MG63 (cell line): ENCODE results near the gene FANCC. TPM values are rescaled to one million over a fixed set of nuclear protein-coding genes. Genes with fewer than 3 reads are reported as not detected.
"Not testable (repeated sequence)": the region's sequence is repeated elsewhere in the genome, so short reads cannot be mapped to it uniquely, and the experiment has no call there.

Experiments used
- DNase-seq: peaks from one replicate; pipeline ENCODE4 v3.0.0-alpha.2; 2020
- H3K27me3 ChIP-seq: fragments of 250-450 bp; sonication (Bioruptor Pico); 2 replicates; pipeline ENCODE4 v1.5.1; 2020; ENCODE audit warnings: mild to moderate bottlenecking, moderate library complexity
- H3K36me3 ChIP-seq: fragments of 250-450 bp; sonication (Bioruptor Pico); 2 replicates; pipeline ENCODE4 v1.5.1; 2020; ENCODE audit warnings: mild to moderate bottlenecking, moderate library complexity
- H3K4me3 ChIP-seq: fragments of 250-450 bp; sonication (Bioruptor Pico); 2 replicates; pipeline ENCODE4 v1.5.1; 2020; ENCODE audit warnings: mild to moderate bottlenecking, moderate library complexity
- H3K9me3 ChIP-seq: fragments of 250-450 bp; sonication (Bioruptor Pico); 2 replicates; pipeline ENCODE4 v1.5.1; 2020; ENCODE audit warnings: mild to moderate bottlenecking, moderate library complexity
- total RNA-seq: library from RNA; depleted of rRNA; stranded (reverse); fragments of >200 nt; shearing (Covaris generic); gene quantifications from 2 replicates; pipeline ENCODE4 v1.2.3, GENCODE V29; 2014; ENCODE audit warnings: low replicate concordance

FANCC gene
- total RNA-seq, 1 experiment from 2014 or later, result 10.7 TPM

DNA sequence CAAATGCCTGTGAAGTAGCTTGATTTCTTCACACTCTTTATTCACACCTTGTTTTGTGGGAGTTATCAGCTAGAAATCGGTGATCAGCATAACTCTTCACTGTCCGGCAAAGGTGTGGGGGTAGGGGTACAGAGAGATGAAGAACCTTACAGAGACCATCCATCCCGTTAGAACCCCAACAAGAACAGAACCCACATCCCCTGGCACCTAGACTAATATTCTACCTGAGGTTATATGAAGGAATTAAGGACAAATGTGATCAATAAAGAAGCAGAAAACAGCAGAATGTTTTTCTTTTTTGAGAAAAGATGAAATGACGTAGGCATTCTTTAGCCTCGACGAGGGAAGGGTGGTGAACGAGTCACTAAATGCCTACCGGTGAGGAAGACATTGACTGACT, 44.7 kb downstream of the FANCC start:
- H3K9me3 ChIP-seq, result no peaks in the 10 kb centered on the region
- DNase-seq, result no peak
- no peaks in the 10 kb centered on the region for H3K27me3 ChIP-seq

DNA sequence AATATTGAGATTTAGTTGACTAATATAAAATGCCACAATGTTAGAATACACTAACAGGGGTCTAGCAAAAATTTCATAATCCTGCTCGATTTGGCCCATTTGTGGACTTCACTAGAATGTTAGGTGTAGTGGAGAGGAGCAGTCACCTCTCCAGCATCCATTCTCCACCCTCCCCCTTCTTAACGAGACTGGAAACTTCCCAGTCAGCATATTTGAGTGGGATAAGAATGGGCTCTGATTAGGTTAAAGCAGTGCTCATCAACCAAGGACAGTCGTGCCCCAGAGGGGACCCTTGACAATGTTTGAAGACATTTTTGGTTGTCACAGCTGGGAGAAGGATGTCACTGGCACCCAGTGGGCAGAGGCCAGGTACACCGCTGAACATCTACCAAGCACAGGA, 46.7 kb downstream of the FANCC start:
- DNase-seq, result no peak
- Histone ChIP-seq H3K36me3 (no peaks in the 10 kb centered on the region), H3K9me3 (no peaks in the 10 kb centered on the region), H3K4me3 (no peak overlapping the region), H3K27me3 (no peaks in the 10 kb centered on the region)

More for the DNA sequence above, 44.7 kb downstream of the FANCC start:
- H3K4me3 ChIP-seq, result no peak overlapping the region
- H3K36me3 ChIP-seq, result no peaks in the 10 kb centered on the region

DNA sequence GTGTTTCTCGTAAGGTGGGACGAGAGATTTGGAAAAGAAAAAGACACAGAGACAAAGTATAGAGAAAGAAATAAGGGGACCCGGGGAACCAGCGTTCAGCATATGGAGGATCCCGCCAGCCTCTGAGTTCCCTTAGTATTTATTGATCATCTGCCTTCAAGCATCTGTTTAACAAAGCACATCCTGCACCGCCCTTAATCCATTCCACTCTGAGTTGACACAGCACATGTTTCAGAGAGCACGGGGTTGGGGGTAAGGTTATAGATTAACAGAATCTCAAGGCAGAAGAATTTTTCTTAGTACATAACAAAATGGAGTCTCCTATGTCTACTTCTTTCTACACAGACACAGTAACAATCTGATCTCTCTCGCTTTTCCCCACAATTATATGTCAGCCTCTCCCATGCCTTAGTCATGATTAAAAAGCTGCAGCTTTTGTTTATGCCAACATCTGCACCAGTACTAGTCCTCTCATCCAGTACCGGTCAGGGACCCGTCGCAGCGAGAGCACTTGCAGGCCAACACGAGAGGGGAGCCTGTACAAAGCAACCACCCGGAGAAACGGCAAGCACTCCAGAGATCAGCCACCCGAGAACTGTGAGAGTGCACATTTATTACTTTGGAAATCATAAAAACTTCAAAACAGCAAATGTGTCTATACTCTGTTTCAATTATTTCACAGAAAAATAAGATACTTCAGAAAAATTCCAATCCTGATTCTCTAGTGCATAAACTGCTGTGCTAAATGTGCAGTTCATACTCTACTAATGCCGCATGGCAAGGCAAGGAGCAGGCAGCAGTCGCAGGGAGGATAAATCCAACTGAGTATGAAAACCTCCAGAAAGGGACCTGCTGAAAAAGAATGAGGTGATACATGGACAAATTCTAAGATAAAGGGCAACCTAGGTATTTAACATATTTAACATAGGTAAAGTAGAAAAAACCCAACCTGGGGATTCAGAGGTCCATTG, 47.4 kb downstream of the FANCC start:
- H3K36me3 ChIP-seq, DNase-seq, H3K4me3 ChIP-seq, H3K9me3 ChIP-seq, H3K27me3 ChIP-seq: not testable (repeated sequence)

DNA sequence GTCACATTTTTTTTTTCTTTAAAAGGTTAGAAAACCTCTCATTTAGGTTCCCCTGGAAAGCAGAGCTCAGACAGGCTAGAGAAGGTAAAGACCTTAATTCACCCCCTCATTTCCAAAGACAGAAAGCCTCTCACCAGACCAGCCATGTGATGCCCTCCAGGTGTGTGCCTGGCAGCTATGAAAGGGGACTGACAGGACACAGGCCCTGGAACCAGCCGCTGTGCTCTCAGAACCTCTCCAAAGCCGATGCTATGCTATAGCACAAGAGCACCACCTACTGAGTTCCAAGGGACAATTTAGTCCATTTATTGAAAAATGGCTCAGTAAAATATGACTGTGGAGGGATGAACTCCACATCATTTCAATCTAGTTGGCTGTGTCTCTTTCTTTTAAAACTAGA, 48.8 kb downstream of the FANCC start:
- Histone ChIP-seq H3K36me3 (no peaks in the 10 kb centered on the region), H3K27me3 (no peaks in the 10 kb centered on the region), H3K4me3 (no peak overlapping the region), H3K9me3 (no peaks in the 10 kb centered on the region)
- DNase-seq, result no peak

DNA sequence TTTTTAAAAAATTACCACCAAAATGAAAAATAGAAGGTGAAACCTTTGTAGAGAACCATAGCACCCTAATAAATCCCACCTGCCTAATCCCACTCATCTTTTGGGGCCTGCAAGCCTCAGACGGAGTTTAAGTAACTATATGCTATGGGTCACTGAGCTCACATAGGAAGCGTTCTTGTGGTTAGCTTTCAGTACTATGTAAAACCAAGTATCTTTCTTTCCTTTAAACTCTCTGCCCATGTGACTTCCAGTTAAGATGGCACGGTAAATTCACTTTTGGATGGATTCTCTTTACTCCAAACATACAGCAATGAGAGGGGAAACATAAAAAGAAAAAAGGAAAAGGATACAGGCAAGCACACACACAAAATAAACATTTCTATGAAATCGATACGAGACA, 50.9 kb downstream of the FANCC start:
- Histone ChIP-seq H3K27me3 (no peaks in the 10 kb centered on the region), H3K36me3 (no peaks in the 10 kb centered on the region)

DNA sequence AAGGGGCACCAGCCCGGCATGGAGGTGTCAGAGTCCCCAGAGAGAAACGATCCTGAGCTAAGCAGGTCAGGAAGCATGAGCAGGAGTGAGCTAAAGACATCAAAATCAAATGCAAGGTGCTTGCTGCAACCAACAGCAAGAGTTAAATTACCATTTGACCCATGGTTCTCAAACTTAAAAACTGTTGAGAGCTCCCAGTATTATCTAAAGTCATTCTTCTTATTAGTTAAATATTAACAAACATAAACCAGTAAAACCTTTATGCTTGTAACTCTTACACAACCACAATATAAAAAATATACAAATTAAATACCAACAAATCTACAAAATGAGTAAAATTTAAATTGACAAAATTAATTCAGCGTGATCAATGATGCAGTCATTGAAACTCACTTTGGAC, 51.5 kb downstream of the FANCC start:
- Histone ChIP-seq H3K9me3 (no peaks in the 10 kb centered on the region), H3K4me3 (no peak overlapping the region), H3K27me3 (no peaks in the 10 kb centered on the region), H3K36me3 (no peaks in the 10 kb centered on the region)
- DNase-seq, result no peak

More for the DNA sequence above, 50.9 kb downstream of the FANCC start:
- DNase-seq, result no peak
- Histone ChIP-seq H3K9me3 (no peaks in the 10 kb centered on the region), H3K4me3 (no peak overlapping the region)

DNA sequence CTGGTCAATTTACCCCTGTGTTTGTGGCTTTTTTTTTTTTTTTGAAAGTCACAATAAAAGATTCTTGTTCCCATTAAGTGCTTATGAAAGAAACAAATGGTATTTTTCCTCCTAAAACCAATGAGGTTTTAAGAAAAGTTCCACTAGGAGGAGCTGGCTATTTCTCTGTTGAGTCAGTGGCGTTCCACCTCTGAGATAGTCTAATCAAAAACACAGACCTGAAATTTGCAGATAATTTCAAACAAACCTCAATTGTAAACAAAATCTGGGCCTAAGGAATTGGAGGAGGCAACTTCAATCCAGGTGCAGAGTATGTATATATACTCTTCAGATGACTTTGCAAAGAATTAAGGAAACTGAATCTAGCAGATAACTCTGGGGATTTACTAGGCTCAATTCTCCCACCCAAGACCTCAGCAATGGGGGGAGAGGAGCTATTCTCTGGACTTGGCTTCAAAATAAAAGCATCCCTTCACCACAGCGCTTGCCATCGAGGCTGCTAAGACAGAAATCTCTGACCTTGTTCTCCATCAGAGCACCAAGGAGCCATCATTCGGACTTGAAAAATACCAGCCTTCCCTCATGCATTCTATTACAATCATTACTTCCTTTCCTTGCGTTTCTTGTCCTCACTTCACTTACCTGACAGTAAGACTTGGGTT, 52.4 kb downstream of the FANCC start:
- Histone ChIP-seq H3K4me3 (no peak overlapping the region), H3K36me3 (no peaks in the 10 kb centered on the region), H3K9me3 (no peaks in the 10 kb centered on the region), H3K27me3 (no peaks in the 10 kb centered on the region)
- DNase-seq, result no peak

DNA sequence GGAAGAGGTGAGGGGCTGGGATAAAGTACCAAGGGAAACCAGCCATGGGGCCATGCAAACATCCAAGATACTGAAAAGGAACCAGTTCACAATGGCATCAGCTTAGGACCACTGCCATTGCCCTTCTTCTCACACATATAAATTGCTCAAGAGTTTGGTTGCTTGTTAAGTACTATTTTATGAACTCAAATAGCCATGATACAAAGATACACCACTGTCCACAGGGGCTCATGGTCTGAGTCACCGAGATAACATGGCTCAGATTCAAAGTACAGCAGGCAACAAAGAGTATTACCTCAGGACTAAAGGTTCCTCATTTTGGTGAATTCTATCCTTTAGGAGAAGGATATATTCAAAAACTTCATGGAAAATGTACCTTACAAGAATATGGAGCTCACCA, 55.6 kb downstream of the FANCC start:
- Histone ChIP-seq H3K36me3 (no peaks in the 10 kb centered on the region), H3K27me3 (no peaks in the 10 kb centered on the region), H3K4me3 (no peak overlapping the region), H3K9me3 (no peaks in the 10 kb centered on the region; the same call in 1 of the 2 replicates)
- DNase-seq, result no peak

DNA sequence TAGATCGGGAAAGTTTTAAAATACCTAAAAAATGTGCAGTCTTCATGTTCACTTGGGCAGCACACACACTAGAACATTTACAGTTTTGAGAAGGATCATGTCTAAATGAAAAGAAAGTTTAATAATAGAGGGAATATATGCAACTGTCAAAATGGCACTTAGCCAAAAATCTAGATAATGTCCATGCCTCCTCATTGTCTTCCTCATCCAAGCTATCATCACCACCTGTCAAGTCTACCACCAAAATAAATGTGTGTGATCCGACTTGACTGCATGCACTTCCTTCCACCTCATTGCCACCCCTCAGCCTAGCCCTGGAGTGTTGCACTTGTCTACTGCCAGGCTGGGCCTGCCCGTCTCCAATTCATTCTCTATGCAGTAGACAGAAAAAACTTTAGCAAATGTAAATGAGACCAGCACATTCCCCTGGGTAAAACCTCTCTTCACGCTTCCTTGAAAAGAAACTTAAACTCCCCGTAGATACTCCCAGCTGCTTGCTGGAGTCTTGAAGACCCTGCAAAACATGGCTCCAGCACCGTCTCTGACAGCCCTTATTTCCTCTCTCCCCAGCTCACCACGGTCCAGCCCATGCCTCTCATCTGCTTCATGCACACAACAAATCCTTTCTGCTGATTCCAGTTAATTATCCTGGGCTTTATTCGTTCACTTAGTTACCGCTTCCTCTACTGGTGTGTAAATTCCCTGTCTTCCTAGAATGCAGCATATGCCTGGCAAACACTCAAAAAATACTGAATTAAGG, 66.9 kb downstream of the FANCC start:
- Histone ChIP-seq H3K27me3 (no peaks in the 10 kb centered on the region), H3K36me3 (peaks cover 4% of the 10 kb centered on the region), H3K4me3 (no peak overlapping the region), H3K9me3 (no peaks in the 10 kb centered on the region)
- no peak for DNase-seq

DNA sequence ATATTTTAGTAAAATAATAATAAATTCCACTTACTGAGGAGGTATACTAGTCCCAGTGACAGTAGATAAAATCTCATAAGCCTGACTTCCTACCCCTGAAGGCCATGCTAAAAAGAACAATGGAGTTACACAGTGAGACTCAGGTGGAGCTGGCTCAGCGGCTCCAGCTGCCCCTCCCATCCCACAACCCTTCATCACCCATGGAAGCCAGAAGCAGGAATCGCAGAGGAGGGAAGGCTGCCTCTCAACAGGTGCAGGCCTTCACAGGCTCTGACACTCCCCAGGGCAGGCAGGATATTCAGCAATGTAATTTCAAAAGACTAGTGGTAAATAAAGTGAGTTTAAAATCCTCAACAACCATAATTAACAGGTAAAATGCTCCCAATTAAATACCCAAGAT, 67.5 kb downstream of the FANCC start:
- Histone ChIP-seq H3K27me3 (no peaks in the 10 kb centered on the region), H3K36me3 (peaks cover 4% of the 10 kb centered on the region), H3K4me3 (no peak overlapping the region), H3K9me3 (no peaks in the 10 kb centered on the region)
- DNase-seq, result no peak

DNA sequence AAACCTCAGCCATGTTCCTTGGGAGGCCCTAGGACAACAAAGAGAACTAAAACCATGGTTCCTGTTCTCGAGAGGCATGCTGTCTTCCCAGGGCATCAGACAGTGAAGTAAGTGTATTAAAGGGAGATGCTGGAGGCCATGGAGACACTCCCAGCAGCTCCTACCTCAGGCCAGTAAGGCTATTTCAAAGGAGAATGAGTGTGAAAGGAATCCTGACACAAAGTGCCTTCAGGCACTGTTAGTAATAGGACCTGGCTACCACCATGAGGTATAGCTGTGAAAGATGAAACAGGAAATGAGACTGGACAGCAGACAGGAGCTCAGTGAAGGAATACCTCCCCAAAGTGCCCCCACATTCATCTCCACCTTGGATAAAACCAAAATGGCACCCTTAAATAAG, 71.0 kb downstream of the FANCC start:
- Histone ChIP-seq H3K4me3 (no peak overlapping the region), H3K27me3 (no peaks in the 10 kb centered on the region), H3K36me3 (peaks cover 4% of the 10 kb centered on the region), H3K9me3 (no peaks in the 10 kb centered on the region)
- DNase-seq, result no peak

DNA sequence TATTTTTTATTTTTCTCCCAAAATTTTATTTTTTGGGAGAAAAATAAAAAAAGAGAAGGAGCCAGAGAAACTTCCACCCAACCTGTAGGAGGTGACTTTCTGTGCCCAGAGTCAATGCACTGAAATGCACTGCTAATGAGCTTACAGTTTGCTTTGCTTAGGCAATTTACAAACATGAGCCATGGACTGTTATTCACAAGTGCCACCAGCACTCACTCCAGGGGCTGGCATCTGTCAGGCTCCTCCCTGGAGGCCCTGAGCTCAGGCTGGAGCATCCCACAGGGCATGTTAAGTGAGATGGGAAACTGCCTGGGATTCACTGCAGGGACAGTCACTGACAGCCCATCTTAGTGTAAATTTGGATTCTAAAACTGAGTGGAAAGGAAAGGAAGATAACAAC, 74.9 kb downstream of the FANCC start:
- no peaks in the 10 kb centered on the region for H3K27me3 ChIP-seq
- peaks cover 4% of the 10 kb centered on the region for H3K36me3 ChIP-seq
- no peak for DNase-seq
- no peaks in the 10 kb centered on the region for H3K9me3 ChIP-seq
- no peak overlapping the region for H3K4me3 ChIP-seq

DNA sequence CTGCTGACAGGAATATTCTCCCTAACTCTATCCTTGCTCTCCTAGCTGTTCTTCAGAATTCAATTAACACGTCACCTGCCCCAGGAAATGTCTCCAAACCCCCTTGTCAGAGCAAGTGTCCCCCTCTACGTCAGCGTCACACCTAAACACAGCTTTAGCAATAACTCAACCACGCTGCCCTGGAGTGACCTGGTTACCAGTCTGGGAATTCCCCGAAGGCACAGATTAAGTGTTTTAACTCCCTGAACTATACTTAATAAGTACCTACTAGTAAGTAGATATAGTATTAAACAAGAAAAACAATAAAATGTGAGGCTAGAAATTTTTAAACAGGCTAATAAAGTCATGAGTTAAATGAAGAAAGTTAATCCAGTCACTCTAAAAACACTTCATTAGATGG, 78.4 kb downstream of the FANCC start:
- Histone ChIP-seq H3K4me3 (no peak overlapping the region), H3K27me3 (no peaks in the 10 kb centered on the region), H3K9me3 (no peaks in the 10 kb centered on the region), H3K36me3 (no peaks in the 10 kb centered on the region)
- DNase-seq, result no peak

DNA sequence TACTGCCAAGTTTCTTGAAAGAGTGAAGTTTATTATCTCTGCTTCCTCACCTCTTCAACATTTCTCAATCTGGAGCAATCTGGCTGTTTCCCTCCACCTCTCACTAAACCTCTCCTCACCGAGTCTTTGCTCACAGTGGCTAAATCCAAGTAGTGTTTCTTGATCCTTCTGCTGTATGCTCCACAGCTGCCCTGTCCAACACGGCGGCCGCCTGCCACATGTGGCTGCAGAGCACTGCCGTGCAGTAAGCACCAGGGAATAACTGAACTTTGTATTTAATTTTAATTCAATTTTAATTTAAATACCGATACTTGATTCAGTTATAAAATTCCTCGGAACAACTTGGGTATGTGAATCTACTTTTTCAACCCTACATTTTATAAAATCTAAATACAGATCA, 80.2 kb downstream of the FANCC start:
- H3K4me3 ChIP-seq, result no peak overlapping the region
- no peaks in the 10 kb centered on the region for H3K36me3 ChIP-seq
- no peaks in the 10 kb centered on the region for H3K27me3 ChIP-seq
- DNase-seq, result no peak
- no peaks in the 10 kb centered on the region; the same call in 1 of the 2 replicates for H3K9me3 ChIP-seq

DNA sequence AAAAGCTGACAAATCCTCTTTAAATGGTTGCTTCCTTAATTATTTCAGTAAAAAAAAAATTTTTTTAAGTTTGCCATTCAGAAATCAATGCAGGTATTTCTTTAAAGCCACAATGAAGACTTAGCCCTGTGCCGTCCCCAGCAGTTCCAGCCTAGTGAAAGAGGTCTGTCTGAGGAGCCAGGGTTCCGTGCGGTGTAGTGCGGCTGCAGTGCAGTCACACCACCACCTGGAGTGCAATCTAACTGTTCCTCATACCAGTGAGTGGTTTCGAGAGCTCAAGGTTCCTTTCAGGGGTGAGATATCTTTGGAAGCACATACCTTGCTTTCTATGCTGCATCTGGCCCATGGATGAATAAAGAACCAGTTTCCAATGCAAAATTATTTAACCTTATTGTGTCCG, 87.5 kb downstream of the FANCC start:
- DNase-seq, result no peak
- Histone ChIP-seq H3K9me3 (peaks cover 2% of the 10 kb centered on the region; the same call in 1 of the 2 replicates), H3K4me3 (no peak overlapping the region), H3K36me3 (peaks cover 3% of the 10 kb centered on the region), H3K27me3 (no peaks in the 10 kb centered on the region)

DNA sequence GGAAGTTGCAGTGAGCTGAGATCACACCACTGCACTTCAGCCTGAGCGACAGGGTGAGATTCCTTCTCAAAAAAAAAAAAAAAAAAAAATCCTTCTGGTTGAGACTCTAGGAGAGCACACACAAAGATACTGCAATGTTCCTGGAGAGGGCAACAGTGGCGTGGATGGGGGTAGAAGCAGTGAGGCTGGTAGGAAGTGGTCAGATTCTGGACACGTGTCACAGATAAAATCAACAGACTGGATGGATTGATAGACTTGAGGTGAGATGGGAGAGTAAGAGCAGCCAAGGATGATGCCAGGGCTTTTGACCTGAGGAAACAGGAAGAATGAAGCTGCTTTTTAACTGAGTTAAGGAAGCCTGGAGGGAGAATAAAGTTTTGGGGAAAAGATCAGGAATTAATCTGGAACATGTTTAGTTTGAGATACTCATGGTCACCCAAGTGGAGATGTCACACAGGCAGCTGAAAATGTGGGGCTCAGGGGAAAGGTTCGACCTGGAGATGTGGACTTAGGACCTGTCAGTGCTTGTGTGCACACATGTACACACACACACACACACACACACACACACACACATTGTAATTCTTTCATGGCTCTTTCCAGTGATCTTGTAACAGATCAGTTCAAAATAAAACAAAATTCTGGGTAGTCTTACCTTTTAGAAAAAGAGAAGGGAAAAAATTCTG, 88.1 kb downstream of the FANCC start:
- no peak for DNase-seq
- no peaks in the 10 kb centered on the region for H3K27me3 ChIP-seq
- H3K4me3 ChIP-seq, result no peak overlapping the region
- H3K36me3 ChIP-seq, result peaks cover 3% of the 10 kb centered on the region
- H3K9me3 ChIP-seq, result peaks cover 2% of the 10 kb centered on the region; the same call in 1 of the 2 replicates
